ENCODE data around the gene PTPN1.

PTPN1 gene

GRCh38 chr20:50543326-50543725, 33.1 kb downstream of the PTPN1 start:
- TF ChIP-seq SIN3A (IDR thresholded peaks at IDR 0.05; ENCODE audit: borderline replicate concordance, insufficient read depth, low read length) = no peak
- no peak for TF ChIP-seq TAF1 (IDR thresholded peaks at IDR 0.05; ENCODE audit: borderline replicate concordance, insufficient read depth, low read length)
- no peak for TF ChIP-seq POLR2AphosphoS5 (IDR thresholded peaks at IDR 0.05; ENCODE audit: low read depth, low read length)
- no peak for TF ChIP-seq FOXP2 (optimal IDR thresholded peaks at IDR 0.05; ENCODE audit: borderline replicate concordance, extremely low read depth, extremely low read length, insufficient read depth)
- TF ChIP-seq REST (IDR thresholded peaks at IDR 0.05; ENCODE audit: insufficient read depth in 1 of 2, low read depth in 2 of 2, low read length in 2 of 2) = no peak

- TF ChIP-seq SIN3A (IDR thresholded peaks at IDR 0.05; ENCODE audit: borderline replicate concordance, insufficient read depth, low read length) (no peak), TAF1 (IDR thresholded peaks at IDR 0.05; ENCODE audit: borderline replicate concordance, insufficient read depth, low read length) (no peak), FOXP2 (optimal IDR thresholded peaks at IDR 0.05; ENCODE audit: borderline replicate concordance, extremely low read depth, extremely low read length, insufficient read depth) (no peak)
These were observed 34.9 kb downstream of the PTPN1 start for GRCh38 chr20:50545126-50545525.

GRCh38 chr20:50546729-50547314, 36.6 kb downstream of the PTPN1 start:
- TF ChIP-seq TAF1 (IDR thresholded peaks at IDR 0.05; ENCODE audit: borderline replicate concordance, insufficient read depth, low read length) (no peak), POLR2AphosphoS5 (IDR thresholded peaks at IDR 0.05; ENCODE audit: low read depth, low read length) (no peak), FOXP2 (optimal IDR thresholded peaks at IDR 0.05; ENCODE audit: borderline replicate concordance, extremely low read depth, extremely low read length, insufficient read depth) (no peak), REST (IDR thresholded peaks at IDR 0.05; ENCODE audit: insufficient read depth in 1 of 2, low read depth in 2 of 2, low read length in 2 of 2) (no peak), SIN3A (IDR thresholded peaks at IDR 0.05; ENCODE audit: borderline replicate concordance, insufficient read depth, low read length) (no peak)

- TF ChIP-seq TAF1 (IDR thresholded peaks at IDR 0.05; ENCODE audit: borderline replicate concordance, insufficient read depth, low read length) = no peak
- TF ChIP-seq POLR2AphosphoS5 (IDR thresholded peaks at IDR 0.05; ENCODE audit: low read depth, low read length) = no peak
- TF ChIP-seq REST (IDR thresholded peaks at IDR 0.05; ENCODE audit: insufficient read depth in 1 of 2, low read depth in 2 of 2, low read length in 2 of 2) = no peak
- no peak for TF ChIP-seq FOXP2 (optimal IDR thresholded peaks at IDR 0.05; ENCODE audit: borderline replicate concordance, extremely low read depth, extremely low read length, insufficient read depth)
- no peak for TF ChIP-seq SIN3A (IDR thresholded peaks at IDR 0.05; ENCODE audit: borderline replicate concordance, insufficient read depth, low read length)
These were observed 37.8 kb downstream of the PTPN1 start for GRCh38 chr20:50547964-50548363.

- TF ChIP-seq FOXP2 (optimal IDR thresholded peaks at IDR 0.05; ENCODE audit: borderline replicate concordance, extremely low read depth, extremely low read length, insufficient read depth) (no peak), SIN3A (IDR thresholded peaks at IDR 0.05; ENCODE audit: borderline replicate concordance, insufficient read depth, low read length) (no peak), POLR2AphosphoS5 (IDR thresholded peaks at IDR 0.05; ENCODE audit: low read depth, low read length) (no peak), TAF1 (IDR thresholded peaks at IDR 0.05; ENCODE audit: borderline replicate concordance, insufficient read depth, low read length) (no peak), REST (IDR thresholded peaks at IDR 0.05; ENCODE audit: insufficient read depth in 1 of 2, low read depth in 2 of 2, low read length in 2 of 2) (no peak)
These were observed 38.2 kb downstream of the PTPN1 start for GRCh38 chr20:50548396-50548795.
